Left lung (tissue), 14 donors: ENCODE data around the gene GGN. TPM values are rescaled to one million over a fixed set of nuclear protein-coding genes. Genes with fewer than 3 reads are reported as not detected.

Experiments used
- ATAC-seq: fragments of 200-7000 bp; cut with Tn5 transposase; one replicate; pipeline ENCODE4 v1.9.1; 2020; ENCODE audit warnings: moderate library complexity
- DNase-seq, 4 donors: peaks; one replicate each; pipeline ENCODE4 v3.0.0-alpha.2; 2013 to 2020
- H3K27ac ChIP-seq, 2 donors: fragments of 200-600 bp; sonication (generic) in 1 of 2; one replicate each; pipeline versions ENCODE4 v1.5.0 to v1.8.0; 2020 to 2021
- H3K27me3 ChIP-seq, 2 donors: fragments of 200-600 bp; sonication (generic) in 1 of 2; one replicate each; pipeline versions ENCODE4 v1.5.0 to v1.8.0; 2020 to 2021
- H3K36me3 ChIP-seq, 2 donors: fragments of 200-600 bp; sonication (generic) in 1 of 2; one replicate each; pipeline versions ENCODE4 v1.5.0 to v1.8.0; 2020 to 2021
- H3K4me1 ChIP-seq, 2 donors: fragments of 200-600 bp; one replicate each; pipeline ENCODE4 v1.8.0; 2021
- H3K4me3 ChIP-seq, 2 donors: fragments of 200-600 bp; sonication (generic) in 1 of 2; one replicate each; pipeline versions ENCODE4 v1.5.0 to v1.8.0; 2020 to 2021; ENCODE audit warnings: mild to moderate bottlenecking in 1 of 2
- H3K9me3 ChIP-seq, 2 donors: fragments of 200-600 bp; sonication (generic) in 1 of 2; one replicate each; pipeline versions ENCODE4 v1.5.0 to v1.8.0; 2020 to 2021
- intact Hi-C, 2 donors: fragments of 100-400 bp; cut with DNase I; formaldehyde crosslinking; loops; one replicate each; pipeline versions ENCODE4 v1.11.2 to v1.14.2; 2022
- long read RNA-seq, 12 donors: library from polyadenylated mRNA in 2 of 12; unstranded in 2 of 12; transcript quantifications; one replicate each; pipeline ENCODE4 v2.0.0 and lab custom pipeline, GENCODE V29; 2019 to 2026
- polyA plus RNA-seq, 6 donors: library from polyadenylated mRNA; unstranded; fragments of 120-200 nt; gene quantifications; one replicate each; pipeline ENCODE4 v1.2.1, GENCODE V29; 2013; ENCODE audit not compliant: insufficient read length in 6 of 6
- total RNA-seq, 2 donors: library from RNA; stranded (reverse); fragmentation: NEBNext Ultra II Directional; extraction: Animal tissue kit (Norgen Biotek cat#: 25700); gene quantifications; one replicate each; pipeline ENCODE4 v1.2.1, GENCODE V29; 2021
- TF ChIP-seq, protein P1 (sequence below), 2 donors: fragments of 200-600 bp; sonication (generic) in 1 of 2; IDR thresholded peaks; one replicate each; pipeline versions ENCODE4 v1.5.0 to v1.8.0; 2021; ENCODE audit warnings: antibody characterized with exemption in 2 of 2
- donor health status: DM: no; HTN: yes; CAD: no.
- donor health status: DM: no; HTN: no; CAD: no.

The GGN gene, protein sequence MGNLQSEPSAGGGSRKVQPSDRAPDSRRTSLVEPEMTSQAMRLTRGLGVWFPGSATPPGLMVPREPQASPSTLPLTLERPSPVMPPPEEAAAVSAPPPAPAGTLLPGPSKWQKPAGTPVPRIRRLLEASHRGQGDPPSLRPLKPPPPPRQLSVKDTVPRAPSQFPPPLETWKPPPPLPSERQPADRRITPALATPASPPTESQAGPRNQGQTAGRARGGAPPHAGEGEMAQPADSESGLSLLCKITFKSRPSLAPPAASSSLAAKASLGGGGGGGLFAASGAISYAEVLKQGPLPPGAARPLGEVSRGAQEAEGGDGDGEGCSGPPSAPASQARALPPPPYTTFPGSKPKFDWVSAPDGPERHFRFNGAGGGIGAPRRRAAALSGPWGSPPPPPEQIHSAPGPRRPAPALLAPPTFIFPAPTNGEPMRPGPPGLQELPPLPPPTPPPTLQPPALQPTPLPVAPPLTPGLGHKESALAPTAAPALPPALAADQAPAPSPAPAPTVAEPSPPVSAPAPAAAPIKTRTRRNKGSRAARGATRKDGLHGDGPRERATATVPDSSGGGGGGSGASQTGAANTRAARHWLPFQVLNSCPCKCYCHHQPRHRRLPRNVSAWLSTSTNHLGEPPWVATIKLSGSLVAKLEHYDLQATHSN
- total RNA-seq (under 1 TPM; 0.34 to 0.52 TPM), polyA plus RNA-seq (under 1 TPM in 5 of 6 donors, not detected in 1; 0.16 to 0.77 (median 0.28) TPM)
- long read RNA-seq, donor 1: 0 reads
- long read RNA-seq, donor 2: 0 reads
- long read RNA-seq, donor 3: 0 reads
- long read RNA-seq, donor 4: 0 reads
- long read RNA-seq, donor 5: 0 reads
- long read RNA-seq, donor 6: 0 reads
- long read RNA-seq, donor 7: 0 reads
- long read RNA-seq, donor 8: 0 reads
- long read RNA-seq, donor 9: 0 reads
- long read RNA-seq, donor 10: 0 reads
- long read RNA-seq, donor 11: 0 reads
- long read RNA-seq, donor 12: 0 reads

DNA sequence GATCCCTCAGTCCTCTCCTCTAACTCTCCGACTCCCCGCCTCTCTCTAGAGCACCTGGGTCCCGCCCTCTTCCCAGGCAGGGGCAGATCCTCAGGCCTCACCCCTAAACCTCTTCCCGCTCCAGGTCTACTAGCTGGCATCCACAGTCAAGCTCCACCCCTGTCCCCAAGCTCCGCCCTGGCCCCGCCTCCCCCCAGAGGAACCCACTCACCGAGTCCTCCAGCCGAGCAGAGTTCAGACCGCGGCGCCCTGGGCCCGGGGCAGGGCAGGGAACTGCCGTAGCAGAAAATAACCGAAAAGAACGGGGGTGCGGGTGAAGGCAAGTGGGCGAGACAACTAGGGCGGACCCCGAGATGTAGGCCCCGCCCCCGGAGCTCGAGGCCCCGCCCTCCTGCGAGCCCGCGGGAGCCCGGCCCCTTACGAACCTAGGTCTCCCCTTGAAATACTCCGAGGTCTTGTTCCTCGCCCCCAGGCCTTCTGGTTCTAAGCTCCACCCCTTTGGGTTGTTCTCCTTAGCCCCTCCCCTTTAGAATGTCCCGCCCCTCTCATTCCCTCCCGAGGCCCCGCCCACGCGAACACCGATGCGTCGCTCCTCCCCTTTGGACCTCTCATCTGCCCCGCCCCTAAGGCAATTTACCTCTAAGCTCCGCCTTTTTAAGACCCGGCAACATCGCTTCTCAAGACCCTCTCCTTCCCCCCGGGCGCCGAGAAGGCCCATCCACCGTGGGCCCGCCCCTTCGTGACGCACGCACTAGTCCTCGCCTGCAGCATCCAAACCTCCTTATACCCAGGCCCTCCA lies at the start of gene GGN:
Gene GGN, minus strand, starts transcription at position 485 of the 799 bp plus-strand sequence. CDS start 773 bp downstream, outside the sequence.
- intact Hi-C loops: no loop called here

DNA sequence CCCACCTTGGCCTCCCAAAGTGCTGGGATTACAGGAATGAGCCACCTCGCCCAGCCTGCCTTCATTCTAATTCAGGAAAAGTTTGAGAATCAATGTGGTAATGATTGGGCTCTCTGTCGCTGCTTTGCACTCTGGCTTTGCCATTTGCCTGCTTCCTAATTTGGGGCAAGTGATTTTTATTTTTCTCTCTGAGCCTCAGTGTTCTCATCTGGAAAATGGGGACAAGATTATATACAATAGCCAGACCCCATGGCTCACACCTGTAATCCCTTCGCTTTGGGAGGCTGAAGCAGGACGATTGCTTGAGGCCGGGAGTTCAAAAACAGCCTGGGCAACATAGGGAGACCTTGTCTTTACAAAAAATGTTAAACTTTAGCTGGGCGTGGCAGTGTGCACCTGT lies 49.5 kb upstream of the GGN start:
- peaks cover 12 to 55% of the 10 kb centered on the region in 2 donors for H3K27me3 ChIP-seq
- H3K9me3 ChIP-seq: no peaks in the 10 kb centered on the region
- DNase-seq (no peak), ATAC-seq (no peak)
- H3K4me3 ChIP-seq: no peak overlapping the region
- intact Hi-C loops: no loop called here
- no peaks in the 10 kb centered on the region for H3K36me3 ChIP-seq
- H3K27ac ChIP-seq: no peak overlapping the region
- TF ChIP-seq, protein P1, sequence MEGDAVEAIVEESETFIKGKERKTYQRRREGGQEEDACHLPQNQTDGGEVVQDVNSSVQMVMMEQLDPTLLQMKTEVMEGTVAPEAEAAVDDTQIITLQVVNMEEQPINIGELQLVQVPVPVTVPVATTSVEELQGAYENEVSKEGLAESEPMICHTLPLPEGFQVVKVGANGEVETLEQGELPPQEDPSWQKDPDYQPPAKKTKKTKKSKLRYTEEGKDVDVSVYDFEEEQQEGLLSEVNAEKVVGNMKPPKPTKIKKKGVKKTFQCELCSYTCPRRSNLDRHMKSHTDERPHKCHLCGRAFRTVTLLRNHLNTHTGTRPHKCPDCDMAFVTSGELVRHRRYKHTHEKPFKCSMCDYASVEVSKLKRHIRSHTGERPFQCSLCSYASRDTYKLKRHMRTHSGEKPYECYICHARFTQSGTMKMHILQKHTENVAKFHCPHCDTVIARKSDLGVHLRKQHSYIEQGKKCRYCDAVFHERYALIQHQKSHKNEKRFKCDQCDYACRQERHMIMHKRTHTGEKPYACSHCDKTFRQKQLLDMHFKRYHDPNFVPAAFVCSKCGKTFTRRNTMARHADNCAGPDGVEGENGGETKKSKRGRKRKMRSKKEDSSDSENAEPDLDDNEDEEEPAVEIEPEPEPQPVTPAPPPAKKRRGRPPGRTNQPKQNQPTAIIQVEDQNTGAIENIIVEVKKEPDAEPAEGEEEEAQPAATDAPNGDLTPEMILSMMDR (IDR thresholded peaks at IDR 0.05): no peak
- H3K4me1 ChIP-seq: peaks cover 0 to 11% of the 10 kb centered on the region in 2 donors

More for the DNA sequence above, at the start of gene GGN:
- peak within 1 kb of the TSS; percentile 5 to 70 for H3K27ac ChIP-seq
- H3K4me3 ChIP-seq: peak within 1 kb of the TSS; percentile 40 to 54
- peaks cover 17 to 42% of the 10 kb centered on the region in 2 donors for H3K4me1 ChIP-seq
- H3K27me3 ChIP-seq: peaks cover 0 to 80% of the 10 kb centered on the region in 2 donors
- DNase-seq: peak in 3 of 4 donors; percentile 72 to 94 (median 88)
- peak; percentile 93 for ATAC-seq
- peaks cover 0 to 36% of the 10 kb centered on the region in 2 donors for H3K36me3 ChIP-seq
- TF ChIP-seq, protein P1 (IDR thresholded peaks at IDR 0.05): no peak
- no peaks in the 10 kb centered on the region for H3K9me3 ChIP-seq

DNA sequence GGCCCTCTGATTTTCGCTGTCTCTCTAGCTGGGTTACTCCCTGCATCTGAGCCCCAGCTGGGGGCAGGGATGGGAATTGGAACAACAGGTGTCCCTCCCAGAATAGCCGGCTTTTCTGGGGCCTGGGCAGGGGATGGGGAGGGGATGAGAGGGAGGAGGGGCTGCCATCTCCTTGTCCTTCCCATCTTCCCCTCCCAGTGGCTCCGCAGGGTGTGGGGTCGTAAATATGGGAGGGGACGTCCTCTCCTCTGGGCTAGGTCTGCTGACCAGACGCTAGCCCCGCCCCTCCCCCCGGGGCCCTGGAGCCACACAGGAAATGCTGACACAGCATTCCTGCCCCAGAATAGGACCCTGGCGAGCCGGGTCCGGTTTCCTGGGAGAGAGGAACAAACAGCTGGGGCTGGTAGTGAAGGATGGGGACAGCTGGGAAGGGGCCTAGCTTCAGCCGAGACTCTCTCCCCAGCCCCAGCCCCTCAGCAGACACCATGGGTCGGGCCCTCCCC lies 46.8 kb upstream of the GGN start:
- H3K27ac ChIP-seq: no peak overlapping the region
- H3K36me3 ChIP-seq: no peaks in the 10 kb centered on the region
- TF ChIP-seq, protein P1 (IDR thresholded peaks at IDR 0.05): no peak
- peaks cover 0 to 11% of the 10 kb centered on the region in 2 donors for H3K4me1 ChIP-seq
- H3K4me3 ChIP-seq: no peak overlapping the region
- no peak for ATAC-seq
- intact Hi-C loops: no loop called here
- no peaks in the 10 kb centered on the region for H3K9me3 ChIP-seq
- peaks cover 12 to 68% of the 10 kb centered on the region in 2 donors for H3K27me3 ChIP-seq
- peak in 1 of 4 donors; percentile 68 for DNase-seq

DNA sequence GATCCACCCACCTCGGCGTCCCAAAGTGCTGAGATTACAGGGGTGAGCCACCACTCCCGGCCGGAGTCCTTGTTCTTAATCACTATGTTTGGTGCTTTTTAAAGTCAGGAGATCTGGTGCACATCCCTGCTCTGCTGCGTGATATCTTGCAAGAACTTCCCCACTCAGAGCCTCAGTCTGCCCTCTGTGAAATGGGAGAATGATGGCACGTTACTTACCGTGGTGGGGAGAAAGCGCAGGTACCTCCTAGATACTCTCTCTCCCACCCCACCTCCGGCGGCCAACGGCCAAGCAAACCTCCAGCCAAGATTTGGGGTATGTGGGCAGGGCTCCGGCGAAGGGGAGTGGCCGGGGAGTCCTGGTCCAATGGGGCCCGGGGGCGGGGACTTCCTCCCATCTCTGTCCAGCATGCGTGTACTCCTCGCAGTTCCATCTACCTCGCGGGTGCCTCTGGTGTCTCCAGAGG lies 45.5 kb upstream of the GGN start, which contains the start of gene RYR1:
Gene RYR1, plus strand, starts transcription at position 424 of the 466 bp plus-strand sequence. CDS start 139 bp downstream, outside the sequence.
- DNase-seq: peak in 3 of 4 donors; percentile 20 to 94 (median 69)
- Histone ChIP-seq H3K27ac (no peak within 1 kb of the TSS), H3K27me3 (peaks cover 12 to 68% of the 10 kb centered on the region in 2 donors), H3K4me1 (peaks cover 0 to 11% of the 10 kb centered on the region in 2 donors), H3K36me3 (no peaks in the 10 kb centered on the region), H3K9me3 (no peaks in the 10 kb centered on the region), H3K4me3 (no peak within 1 kb of the TSS)
- ATAC-seq: peak; percentile 78
- TF ChIP-seq, protein P1 (IDR thresholded peaks at IDR 0.05): no peak
- intact Hi-C loops: no loop called here
